GM12865 (cell line): ENCODE results near the gene AOPEP.

Experiments used
- DNase-seq: peaks from one replicate; pipeline ENCODE4 v3.0.0; 2010; ENCODE audit warnings: low read depth
- H3K4me3 ChIP-seq: 2 replicates; pipeline ENCODE4 v1.5.1; 2011; ENCODE audit warnings: mild to moderate bottlenecking, low read depth, low read length, control low read depth
- TF ChIP-seq, protein P1 (sequence below): IDR thresholded peaks from 2 replicates; pipeline ENCODE4 v1.5.1; 2011; ENCODE audit warnings: low read length, control low read depth, low read depth, inconsistent platforms; ENCODE audit not compliant: insufficient read depth; ENCODE audit errors: missing control alignments

AOPEP gene

GRCh38 chr9:94866770-94867169 lies 140.3 kb downstream of the AOPEP start:
- TF ChIP-seq, protein P1, sequence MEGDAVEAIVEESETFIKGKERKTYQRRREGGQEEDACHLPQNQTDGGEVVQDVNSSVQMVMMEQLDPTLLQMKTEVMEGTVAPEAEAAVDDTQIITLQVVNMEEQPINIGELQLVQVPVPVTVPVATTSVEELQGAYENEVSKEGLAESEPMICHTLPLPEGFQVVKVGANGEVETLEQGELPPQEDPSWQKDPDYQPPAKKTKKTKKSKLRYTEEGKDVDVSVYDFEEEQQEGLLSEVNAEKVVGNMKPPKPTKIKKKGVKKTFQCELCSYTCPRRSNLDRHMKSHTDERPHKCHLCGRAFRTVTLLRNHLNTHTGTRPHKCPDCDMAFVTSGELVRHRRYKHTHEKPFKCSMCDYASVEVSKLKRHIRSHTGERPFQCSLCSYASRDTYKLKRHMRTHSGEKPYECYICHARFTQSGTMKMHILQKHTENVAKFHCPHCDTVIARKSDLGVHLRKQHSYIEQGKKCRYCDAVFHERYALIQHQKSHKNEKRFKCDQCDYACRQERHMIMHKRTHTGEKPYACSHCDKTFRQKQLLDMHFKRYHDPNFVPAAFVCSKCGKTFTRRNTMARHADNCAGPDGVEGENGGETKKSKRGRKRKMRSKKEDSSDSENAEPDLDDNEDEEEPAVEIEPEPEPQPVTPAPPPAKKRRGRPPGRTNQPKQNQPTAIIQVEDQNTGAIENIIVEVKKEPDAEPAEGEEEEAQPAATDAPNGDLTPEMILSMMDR, result no peak
- no peak overlapping the region for H3K4me3 ChIP-seq
- DNase-seq, result no peak

DNA sequence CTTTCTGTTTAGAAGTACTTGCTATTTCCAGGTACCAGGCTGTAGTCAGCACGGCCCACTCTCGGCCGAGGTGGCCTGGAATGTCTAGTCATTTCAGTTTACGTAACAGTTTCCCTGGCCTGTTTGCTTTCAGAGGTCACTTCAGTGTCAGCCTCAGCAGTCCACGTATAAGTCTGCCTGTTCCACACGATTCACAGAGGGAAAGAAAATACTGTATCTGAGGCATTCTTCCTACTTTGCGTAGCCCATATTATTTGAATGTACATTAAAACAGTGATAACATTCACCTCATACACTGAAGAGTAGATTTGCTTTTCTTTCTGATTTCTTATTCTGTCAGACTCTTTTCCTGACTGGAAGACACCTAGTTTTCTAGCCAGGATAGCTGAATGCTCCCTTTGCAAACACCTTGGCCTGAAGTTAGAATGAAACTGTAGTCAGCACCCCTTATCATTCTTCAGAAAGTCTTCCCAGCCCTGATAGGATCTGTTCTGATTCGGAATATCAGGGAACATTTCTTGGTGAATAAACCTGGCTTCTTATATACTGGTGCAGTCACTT lies 140.9 kb downstream of the AOPEP start:
- TF ChIP-seq, protein P1, result no peak
- H3K4me3 ChIP-seq, result no peak overlapping the region
- DNase-seq, result no peak

GRCh38 chr9:94867842-94868312 lies 141.4 kb downstream of the AOPEP start:
- DNase-seq, result no peak
- H3K4me3 ChIP-seq, result no peak overlapping the region
- TF ChIP-seq, protein P1, result no peak

DNA sequence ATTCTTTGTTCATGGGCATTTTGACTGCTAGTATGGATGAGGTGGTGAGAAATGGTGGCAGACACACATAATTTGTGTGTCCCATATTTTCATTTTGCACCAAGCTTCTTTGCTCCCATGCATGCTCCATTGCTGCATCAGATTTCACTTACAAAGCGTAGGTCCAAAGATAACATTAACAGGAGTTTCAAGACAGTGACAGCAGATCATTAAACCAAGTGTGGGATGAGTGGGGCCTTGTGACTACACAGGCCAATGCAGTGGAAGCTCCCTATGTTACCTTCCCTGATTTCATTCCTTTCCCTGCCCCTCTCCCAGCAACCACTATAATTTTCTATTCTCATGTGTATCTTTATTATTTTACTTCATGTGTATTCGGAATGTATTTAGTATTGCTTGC lies 142.0 kb downstream of the AOPEP start:
- H3K4me3 ChIP-seq, result no peak overlapping the region
- TF ChIP-seq, protein P1, result no peak
- no peak for DNase-seq

- TF ChIP-seq, protein P1, result no peak
- no peak overlapping the region for H3K4me3 ChIP-seq
- DNase-seq, result no peak
Observed at GRCh38 chr9:94869415-94869843, 142.9 kb downstream of the AOPEP start.

- TF ChIP-seq, protein P1, result no peak
- H3K4me3 ChIP-seq, result no peak overlapping the region
- no peak for DNase-seq
Observed at GRCh38 chr9:94870465-94870792, 143.9 kb downstream of the AOPEP start.
